Caco-2 (cell line): ENCODE results near the gene ITGB1BP1. TPM values are rescaled to one million over a fixed set of nuclear protein-coding genes. Genes with fewer than 3 reads are reported as not detected.

Source experiments
- BruUV-seq: library from RNA; stranded (reverse); fragments of 400-500 nt; replicated peaks from 2 replicates; lab custom pipeline; 2021; lab: Mats Ljungman, UMichigan
- CTCF ChIA-PET: fragments of 300-600 bp; sonication (Branson Sonifier 250); formaldehyde crosslinking; loops from one replicate; lab custom pipeline; 2022; ENCODE audit warnings: antibody characterized with exemption; lab: Charles Lee
- POLR2A ChIA-PET: fragments of 300-600 bp; sonication (Branson Sonifier 250); formaldehyde crosslinking; loops from one replicate; lab custom pipeline; 2022; ENCODE audit warnings: antibody characterized with exemption; lab: Charles Lee
- DNase-seq, 2 experiments: peaks; one replicate each; pipeline versions ENCODE4 v3.0.0 to v3.0.0-alpha.2; 2020 to 2022
- H3K27me3 ChIP-seq: replicated peaks from 2 replicates; pipeline ENCODE4 v1.6.0; 2011; ENCODE audit warnings: low read length; ENCODE audit not compliant: control insufficient read depth, insufficient read depth
- H3K36me3 ChIP-seq: 2 replicates; pipeline ENCODE4 v1.5.1; 2011; ENCODE audit warnings: low read length; ENCODE audit not compliant: control insufficient read depth, insufficient read depth
- H3K4me1 ChIP-seq: fragments of 250-450 bp; sonication (Bioruptor Pico); 2 replicates; pipeline ENCODE4 v1.5.1; 2020; ENCODE audit warnings: mild to moderate bottlenecking
- H3K4me3 ChIP-seq: 2 replicates; pipeline ENCODE4 v1.5.1; 2011; ENCODE audit warnings: low read depth, mild to moderate bottlenecking, control low read depth, low read length
- H3K9me3 ChIP-seq: fragments of 250-450 bp; sonication (Bioruptor Pico); 2 replicates; pipeline ENCODE4 v1.5.1; 2020; ENCODE audit warnings: mild to moderate bottlenecking, moderate library complexity
- H3K27ac Mint-ChIP-seq: one replicate; pipeline ENCODE4 v1.8.0; 2022; ENCODE audit warnings: mixed read lengths; ENCODE audit not compliant: unreplicated experiment
- H3K27me3 Mint-ChIP-seq: one replicate; pipeline ENCODE4 v1.8.0; 2022; ENCODE audit warnings: mixed read lengths; ENCODE audit not compliant: insufficient read depth, unreplicated experiment
- H3K36me3 Mint-ChIP-seq: one replicate; pipeline ENCODE4 v1.8.0; 2022; ENCODE audit warnings: mild to moderate bottlenecking, mixed read lengths; ENCODE audit not compliant: insufficient read depth, unreplicated experiment
- H3K4me1 Mint-ChIP-seq: one replicate; pipeline ENCODE4 v1.8.0; 2022; ENCODE audit warnings: low read depth, mixed read lengths; ENCODE audit not compliant: unreplicated experiment
- H3K4me3 Mint-ChIP-seq: one replicate; pipeline ENCODE4 v1.8.0; 2022; ENCODE audit warnings: mild to moderate bottlenecking, moderate library complexity, mixed read lengths; ENCODE audit not compliant: unreplicated experiment
- H3K9me3 Mint-ChIP-seq: one replicate; pipeline ENCODE4 v1.8.0; 2022; ENCODE audit warnings: mixed read lengths; ENCODE audit not compliant: unreplicated experiment
- CTCF ChIP-seq, 2 experiments: fragments of 200-600 bp in 1 of 2; IDR thresholded peaks; 1 replicate in 1 of 2; 2 replicates in 1 of 2; pipeline versions ENCODE4 v1.5.1 to v1.8.0; 2011 to 2022; ENCODE audit warnings: antibody characterized with exemption in 1 of 2, control low read depth in 1 of 2, inconsistent platforms in 1 of 2, low read depth in 1 of 2, low read length in 1 of 2, mild to moderate bottlenecking in 1 of 2, moderate library complexity in 1 of 2; ENCODE audit not compliant: insufficient read depth in 1 of 2, severe bottlenecking in 1 of 2, unreplicated experiment in 1 of 2
- intact Hi-C: fragments of 100-400 bp; cut with micrococcal nuclease; formaldehyde crosslinking; loops from one replicate; pipeline ENCODE4 v1.10.0; 2022; ENCODE audit not compliant: unreplicated experiment
- total RNA-seq: library from RNA; stranded (reverse); gene quantifications from 2 replicates; pipeline ENCODE4 v1.2.3, GENCODE V29; 2022

ITGB1BP1 gene
- total RNA-seq, 1 experiment from 2014 or later, result 82.4 TPM

- Mint-ChIP-seq H3K27ac (no peak overlapping the region), H3K27me3 (no peaks in the 10 kb centered on the region), H3K36me3 (peaks cover 21% of the 10 kb centered on the region), H3K4me1 (no peaks in the 10 kb centered on the region), H3K9me3 (no peaks in the 10 kb centered on the region), H3K4me3 (no peak overlapping the region)
- Histone ChIP-seq H3K4me1 (no peaks in the 10 kb centered on the region), H3K36me3 (peaks cover 2% of the 10 kb centered on the region), H3K27me3 (no peaks in the 10 kb centered on the region), H3K9me3 (no peaks in the 10 kb centered on the region), H3K4me3 (no peak overlapping the region)
- ChIA-PET POLR2A (no interaction called here), CTCF (no interaction called here)
- intact Hi-C loops, result no loop called here
- no TSS peak for BruUV-seq
- DNase-seq, result no peak
- no peak for TF ChIP-seq CTCF (IDR thresholded peaks at IDR 0.05; ENCODE audit: insufficient read depth in 1 of 2, low read depth in 1 of 2, low read length in 1 of 2, severe bottlenecking in 1 of 2, unreplicated experiment in 1 of 2)
These were observed 40.6 kb downstream of the ITGB1BP1 start for GRCh38 chr2:9382604-9383235.

GRCh38 chr2:9380702-9381628 is 42.4 kb downstream of the ITGB1BP1 start:
- Mint-ChIP-seq H3K4me1 (no peaks in the 10 kb centered on the region), H3K27ac (no peak overlapping the region), H3K4me3 (no peak overlapping the region), H3K27me3 (no peaks in the 10 kb centered on the region), H3K9me3 (no peaks in the 10 kb centered on the region), H3K36me3 (peaks cover 38% of the 10 kb centered on the region)
- intact Hi-C loops, result no loop called here
- Histone ChIP-seq H3K9me3 (no peaks in the 10 kb centered on the region), H3K36me3 (peaks cover 2% of the 10 kb centered on the region), H3K27me3 (no peaks in the 10 kb centered on the region), H3K4me1 (no peaks in the 10 kb centered on the region), H3K4me3 (no peak overlapping the region)
- ChIA-PET POLR2A (no interaction called here), CTCF (interaction anchor here (0.7 to 1.4 kb wide), 3 partner anchors 10 to 238 kb away, joined by 3 to 6 read pairs (median 5); no protein-coding TSS in a partner anchor)
- BruUV-seq, result no TSS peak
- TF ChIP-seq CTCF (IDR thresholded peaks at IDR 0.05; ENCODE audit: insufficient read depth in 1 of 2, low read depth in 1 of 2, low read length in 1 of 2, severe bottlenecking in 1 of 2, unreplicated experiment in 1 of 2), result no peak
- no peak for DNase-seq

GRCh38 chr2:9379391-9379755 is 44.0 kb downstream of the ITGB1BP1 start:
- no TSS peak for BruUV-seq

More at GRCh38 chr2:9379391-9379755, 44.0 kb downstream of the ITGB1BP1 start:
- no peak overlapping the region for H3K27ac Mint-ChIP-seq
- no peaks in the 10 kb centered on the region for H3K27me3 Mint-ChIP-seq
- ChIA-PET POLR2A (no interaction called here), CTCF (no interaction called here)
- DNase-seq, result no peak
- H3K4me3 Mint-ChIP-seq, result no peak overlapping the region
- H3K9me3 ChIP-seq, result no peaks in the 10 kb centered on the region
- no peaks in the 10 kb centered on the region for H3K9me3 Mint-ChIP-seq
- no peaks in the 10 kb centered on the region for H3K4me1 Mint-ChIP-seq
- peaks cover 45% of the 10 kb centered on the region for H3K36me3 Mint-ChIP-seq
- H3K4me1 ChIP-seq, result no peaks in the 10 kb centered on the region
- H3K27me3 ChIP-seq, result no peaks in the 10 kb centered on the region
- H3K36me3 ChIP-seq, result peaks cover 1% of the 10 kb centered on the region; the same call in 1 of the 2 replicates
- H3K4me3 ChIP-seq, result no peak overlapping the region
- intact Hi-C loops, result no loop called here
- TF ChIP-seq CTCF (IDR thresholded peaks at IDR 0.05; ENCODE audit: insufficient read depth in 1 of 2, low read depth in 1 of 2, low read length in 1 of 2, severe bottlenecking in 1 of 2, unreplicated experiment in 1 of 2), result no peak
